Measurements from ENCODE around the gene TTC9B. TPM values are rescaled to one million over a fixed set of nuclear protein-coding genes. Genes with fewer than 3 reads are reported as not detected.

The TTC9B gene
- total RNA-seq, 1 experiment from 2014 or later = not detected

- TF ChIP-seq ATF3 (CRISPR knock-in tag; conservative IDR thresholded peaks at IDR 0.05) (no peak), ZNF512 (CRISPR knock-in tag; IDR thresholded peaks at IDR 0.05; ENCODE audit: borderline replicate concordance) (no peak), SMAD4 (CRISPR knock-in tag; IDR thresholded peaks at IDR 0.05) (no peak), ZNF138 (CRISPR knock-in tag; conservative IDR thresholded peaks at IDR 0.05) (no peak), ZNF423 (CRISPR knock-in tag; IDR thresholded peaks at IDR 0.05) (no peak)
Measured at GRCh38 chr19:40245506-40246128, 27.4 kb upstream of the TTC9B start (continued).

GRCh38 chr19:40244579-40245317 lies 26.6 kb upstream of the TTC9B start:
- ATAC-seq (no peak), DNase-seq (ENCODE audit: low spot score) (no peak)
- Mint-ChIP-seq H3K36me3 (peaks cover 8% of the 10 kb centered on the region; the same call in 1 of the 2 replicates), H3K4me3 (no peak overlapping the region), H3K27me3 (ENCODE audit: low read depth) (no peaks in the 10 kb centered on the region), H3K27ac (no peak overlapping the region), H3K4me1 (peaks cover 3% of the 10 kb centered on the region; the same call in 1 of the 2 replicates), H3K9me3 (no peaks in the 10 kb centered on the region)
- TF ChIP-seq NFYB (CRISPR knock-in tag; conservative IDR thresholded peaks at IDR 0.05; ENCODE audit: low read depth) = no peak
- no peak for TF ChIP-seq NR1H2 (CRISPR knock-in tag; IDR thresholded peaks at IDR 0.05)
- no peak for TF ChIP-seq ELF4 (CRISPR knock-in tag; IDR thresholded peaks at IDR 0.05; ENCODE audit: low read depth)
- no peak for TF ChIP-seq FOXP1 (CRISPR knock-in tag; IDR thresholded peaks at IDR 0.05; ENCODE audit: borderline replicate concordance)
- no peak for TF ChIP-seq EMX1 (CRISPR knock-in tag; IDR thresholded peaks at IDR 0.05)
- TF ChIP-seq E2F4 (CRISPR knock-in tag; IDR thresholded peaks at IDR 0.05; ENCODE audit: borderline replicate concordance, low read depth) = no peak
- no peak for TF ChIP-seq ZNF396 (CRISPR knock-in tag; IDR thresholded peaks at IDR 0.05; ENCODE audit: borderline replicate concordance)
- TF ChIP-seq NR2C2 (CRISPR knock-in tag; IDR thresholded peaks at IDR 0.05) = no peak
- no peak for TF ChIP-seq ZNF121 (CRISPR knock-in tag; IDR thresholded peaks at IDR 0.05)
- no peak for TF ChIP-seq ARID4B (CRISPR knock-in tag; IDR thresholded peaks at IDR 0.05; ENCODE audit: borderline replicate concordance)
- no peak for TF ChIP-seq ERG (CRISPR knock-in tag; IDR thresholded peaks at IDR 0.05)
- no peak for TF ChIP-seq ETV6 (CRISPR knock-in tag; IDR thresholded peaks at IDR 0.05)
- TF ChIP-seq PRRX2 (CRISPR knock-in tag; IDR thresholded peaks at IDR 0.05) = no peak
- ChIA-PET CTCF (no interaction called here), POLR2A (no interaction called here)
